GM12892 (cell line): ENCODE results near the gene MED13L.

ENCODE experiments used
- POLR2A ChIP-seq: IDR thresholded peaks from 2 replicates; pipeline ENCODE4 v1.6.1; 2011; ENCODE audit warnings: low read depth, low read length, control low read depth
- POLR2AphosphoS5 ChIP-seq: IDR thresholded peaks from 2 replicates; pipeline ENCODE4 v1.6.1; 2011; ENCODE audit warnings: low read depth, low read length, control low read depth
- TAF1 ChIP-seq: IDR thresholded peaks from 2 replicates; pipeline ENCODE4 v1.6.1; 2011; ENCODE audit warnings: low read depth, mild to moderate bottlenecking, control low read depth, low read length, borderline replicate concordance

GRCh38 chr12:116150452-116150851, 127.0 kb downstream of the MED13L start:
- TF ChIP-seq POLR2A = no peak
- no peak for TF ChIP-seq TAF1
- no peak for TF ChIP-seq POLR2AphosphoS5
